ENCODE data around the gene PLCG1.

- TF ChIP-seq POLR2A (IDR thresholded peaks at IDR 0.05) (no peak), CTCF (IDR thresholded peaks at IDR 0.05) (no peak)
Observed at GRCh38 chr20:41226426-41226825, 89.1 kb downstream of the PLCG1 start.
